NCI-H446 treated with DMSO at 0.1 percent for 48 hours (cell line): ENCODE measurements around the gene PODNL1.
"Not testable (repeated sequence)": the region's sequence is repeated elsewhere in the genome, so short reads cannot be mapped to it uniquely, and the experiment has no call there.

Source experiments
- DNase-seq: peaks from one replicate; lab custom pipeline; 2025; lab: John Stamatoyannopoulos, UW

PODNL1 gene

DNA sequence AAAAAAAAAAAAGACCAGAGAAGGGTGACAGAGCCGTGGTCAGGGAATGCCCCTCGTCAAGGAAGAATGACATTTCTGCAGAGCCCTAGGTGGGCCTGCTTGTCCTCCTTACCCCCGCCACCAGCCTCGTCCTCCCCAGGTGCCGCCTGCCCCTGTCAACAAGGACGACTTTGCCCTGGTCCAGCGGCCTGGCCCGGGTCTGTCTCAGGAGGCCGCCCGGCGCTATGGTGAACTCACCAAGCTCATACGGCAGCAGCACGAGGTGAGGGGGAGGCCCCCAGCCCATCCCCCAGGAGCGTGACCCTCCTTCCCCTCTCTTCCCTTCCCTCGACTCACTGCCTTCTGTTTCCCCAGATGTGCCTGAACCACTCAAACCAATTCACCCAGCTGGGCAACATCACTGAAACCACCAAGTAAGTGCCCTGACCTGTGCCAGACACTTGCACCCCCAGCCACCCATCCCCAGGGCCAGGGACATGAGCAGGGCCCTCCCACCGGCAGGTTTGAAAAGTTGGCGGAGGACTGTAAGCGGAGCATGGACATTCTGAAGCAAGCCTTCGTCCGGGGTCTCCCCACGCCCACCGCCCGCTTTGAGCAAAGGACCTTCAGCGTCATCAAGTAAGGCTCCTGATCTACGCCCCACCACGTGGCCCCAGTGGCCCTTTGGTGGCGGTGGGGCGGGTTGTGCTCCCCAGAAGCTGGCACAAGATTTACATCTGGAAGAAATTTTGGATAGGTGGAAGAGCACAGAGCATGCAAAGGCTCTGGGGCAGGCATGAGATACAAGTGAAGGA lies 14.8 kb downstream of the PODNL1 start:
- no peak for DNase-seq

DNA sequence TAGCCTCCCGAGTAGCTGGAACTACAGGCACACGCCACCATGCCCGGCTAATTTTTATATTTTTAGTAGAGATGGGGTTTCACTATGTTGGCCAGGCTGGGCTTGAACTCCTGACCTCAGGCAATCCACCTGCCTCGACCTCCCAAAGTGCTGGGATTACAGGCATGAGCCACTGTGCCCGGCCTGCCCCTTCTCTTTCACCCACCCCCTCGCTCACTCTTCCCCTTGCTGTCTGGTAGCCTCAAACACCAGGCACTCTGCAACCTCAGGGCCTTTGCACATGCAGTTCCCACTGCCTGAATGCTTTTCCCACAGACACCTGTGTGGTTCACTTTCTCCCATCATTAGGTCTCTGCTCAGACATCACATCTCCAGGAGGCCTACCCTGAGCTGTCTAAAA lies 16.1 kb downstream of the PODNL1 start:
- not testable (repeated sequence) for DNase-seq

DNA sequence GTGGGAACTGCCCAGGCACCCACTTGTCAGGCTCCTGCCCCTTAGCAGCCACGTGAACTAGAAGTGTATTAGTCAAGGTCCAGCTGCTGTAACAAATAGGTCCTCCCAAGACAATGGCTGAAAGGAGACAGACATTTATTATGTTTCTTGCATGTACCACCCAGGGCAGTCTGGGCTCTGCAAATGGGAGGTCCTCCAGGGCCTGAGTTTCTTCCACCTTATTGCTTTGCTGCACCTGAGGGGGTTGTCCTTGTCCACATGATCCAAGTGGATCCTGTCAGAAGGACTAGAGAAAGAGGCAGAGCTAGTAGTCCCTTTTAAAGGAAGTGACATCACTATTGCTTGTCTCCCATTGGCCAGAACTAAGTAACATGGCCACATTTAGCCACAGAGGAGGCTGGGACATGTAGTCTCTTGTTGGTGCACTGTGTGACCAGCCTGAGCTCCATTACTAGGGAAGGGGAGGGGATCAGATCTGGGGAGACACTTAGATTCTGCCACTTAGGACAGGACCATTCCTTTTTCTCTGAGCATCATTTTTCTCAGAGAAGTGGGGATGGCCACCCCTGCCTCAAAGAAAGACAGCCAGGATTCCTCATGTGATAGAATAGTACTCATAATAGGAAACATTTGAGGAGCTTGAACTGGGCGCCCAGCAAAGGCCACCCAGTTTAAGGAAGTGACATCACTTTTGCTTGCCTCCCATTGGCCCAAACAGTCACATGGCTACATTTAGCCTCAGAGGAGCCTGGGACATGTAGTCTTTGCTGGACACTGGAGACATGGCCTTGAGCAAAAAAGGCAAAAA lies 17.1 kb downstream of the PODNL1 start:
- peak; percentile 32 for DNase-seq

DNA sequence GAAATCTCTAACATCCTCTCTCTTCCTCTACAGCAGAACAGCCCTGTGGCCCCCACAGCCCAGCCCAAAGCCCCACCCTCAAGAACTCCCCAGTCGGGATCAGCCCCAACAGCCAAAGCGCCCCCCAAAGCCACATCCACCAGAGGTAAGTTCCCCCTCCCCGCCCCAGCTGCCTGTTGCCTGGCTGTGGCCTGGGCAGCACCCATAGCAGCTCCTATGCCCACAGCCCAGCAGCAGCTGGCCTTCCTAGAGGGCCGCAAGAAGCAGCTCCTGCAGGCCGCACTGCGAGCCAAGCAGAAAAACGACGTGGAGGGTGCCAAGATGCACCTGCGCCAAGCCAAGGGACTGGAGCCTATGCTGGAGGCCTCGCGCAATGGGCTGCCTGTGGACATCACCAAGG lies 17.7 kb downstream of the PODNL1 start:
- no peak for DNase-seq

DNA sequence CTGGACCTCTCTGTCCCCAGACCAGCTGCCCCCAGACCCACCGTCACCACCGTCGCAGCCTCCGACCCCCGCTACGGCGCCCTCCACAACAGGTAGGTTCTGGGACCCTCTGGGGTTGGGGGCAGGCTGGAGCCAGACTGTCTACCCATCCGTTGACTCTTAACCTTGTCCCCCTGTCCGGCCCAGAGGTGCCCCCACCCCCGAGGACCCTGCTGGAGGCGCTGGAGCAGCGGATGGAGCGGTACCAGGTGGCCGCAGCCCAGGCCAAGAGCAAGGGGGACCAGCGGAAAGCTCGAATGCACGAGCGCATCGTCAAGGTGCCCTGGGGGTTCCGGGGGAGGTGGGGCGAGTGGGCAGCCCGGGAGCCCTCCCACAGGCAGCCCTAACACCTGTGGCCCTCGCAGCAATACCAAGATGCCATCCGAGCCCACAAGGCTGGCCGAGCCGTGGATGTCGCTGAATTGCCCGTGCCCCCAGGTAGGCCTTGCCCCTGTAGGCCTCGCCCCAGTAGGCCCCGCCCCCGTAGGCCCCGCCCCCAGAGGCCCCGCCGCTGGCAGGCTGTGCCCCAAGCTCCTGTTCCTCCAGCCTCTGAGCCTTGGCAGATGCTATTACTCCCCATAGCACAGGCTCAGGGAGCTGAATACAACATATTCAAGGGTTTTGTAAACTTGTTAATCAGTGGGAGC lies 19.3 kb downstream of the PODNL1 start:
- DNase-seq, result no peak

DNA sequence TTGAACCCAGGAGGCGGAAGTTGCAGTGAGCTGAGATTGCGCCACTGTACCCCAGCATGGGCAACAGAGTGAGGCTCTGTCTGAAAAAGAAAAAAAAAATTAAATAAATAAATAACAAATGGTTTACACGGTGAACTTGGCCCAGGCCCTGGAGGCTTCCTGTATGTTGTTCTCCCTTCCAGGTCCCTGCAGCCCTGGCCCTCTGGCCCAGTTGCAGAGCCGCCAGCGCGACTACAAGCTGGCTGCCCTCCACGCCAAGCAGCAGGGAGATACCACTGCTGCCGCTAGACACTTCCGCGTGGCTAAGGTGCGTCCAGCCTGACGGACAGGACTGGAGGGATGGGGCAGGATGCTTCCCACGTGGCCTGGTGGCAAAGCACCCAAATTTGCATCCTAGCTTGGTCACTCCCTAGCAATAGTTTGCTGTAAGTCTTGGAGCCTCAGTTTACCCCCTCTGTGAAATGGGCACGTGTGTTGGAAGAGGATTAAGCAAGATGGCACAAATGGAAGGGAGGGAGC lies 20.3 kb downstream of the PODNL1 start:
- no peak for DNase-seq

DNA sequence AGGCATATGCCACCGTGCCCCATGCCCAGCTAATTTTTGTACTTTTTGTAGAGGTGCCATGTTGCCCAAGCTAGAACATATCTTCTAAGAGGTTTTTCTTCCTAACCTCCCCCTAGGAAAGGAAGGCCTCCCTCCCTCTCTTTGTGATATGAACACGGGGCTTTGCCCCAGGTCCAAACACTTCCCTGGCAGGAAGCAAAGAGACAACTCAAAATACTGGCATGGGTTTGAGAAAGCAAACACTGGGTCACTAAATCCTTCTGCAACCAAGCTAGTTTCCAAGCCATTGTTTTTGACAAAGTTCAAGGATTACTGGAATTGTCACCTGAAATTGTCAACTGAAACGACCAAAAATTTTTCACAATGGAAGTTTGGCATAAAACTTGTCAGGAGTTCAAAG lies 23.4 kb downstream of the PODNL1 start:
- no peak for DNase-seq

DNA sequence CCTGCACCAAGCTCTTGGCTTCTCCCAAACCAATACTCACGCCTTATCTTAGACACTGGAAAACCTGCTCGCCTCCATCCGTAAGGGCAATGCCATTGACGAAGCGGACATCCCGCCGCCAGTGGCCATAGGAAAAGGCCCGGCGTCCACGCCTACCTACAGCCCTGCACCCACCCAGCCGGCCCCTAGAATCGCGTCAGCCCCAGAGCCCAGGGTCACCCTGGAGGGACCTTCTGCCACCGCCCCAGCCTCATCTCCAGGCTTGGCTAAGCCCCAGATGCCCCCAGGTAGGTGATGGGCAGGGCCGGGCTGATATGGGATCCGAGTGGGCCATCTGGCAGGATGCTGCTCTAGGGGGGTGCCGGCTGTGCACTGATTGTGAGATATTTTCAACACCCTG lies 24.9 kb downstream of the PODNL1 start:
- no peak for DNase-seq

DNA sequence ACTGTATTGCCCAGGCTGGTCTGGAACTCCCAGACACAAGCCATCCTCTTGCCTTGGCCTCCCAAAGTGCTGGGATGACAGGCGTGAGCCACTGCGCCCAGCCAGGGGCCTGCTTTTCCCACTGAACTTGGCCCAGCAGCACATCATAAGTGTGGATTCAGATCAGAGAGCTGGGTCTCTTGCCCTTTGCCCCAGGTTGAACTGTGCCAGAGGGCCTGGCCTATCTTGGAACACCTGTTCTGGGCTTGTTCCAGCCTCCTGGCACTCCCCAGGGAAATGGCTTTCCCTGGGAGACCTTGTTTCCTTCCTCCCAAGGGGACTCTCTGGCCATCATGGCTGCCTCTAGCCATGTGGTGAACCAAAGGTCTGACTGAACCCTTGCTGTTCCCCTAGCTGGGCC lies 28.8 kb downstream of the PODNL1 start:
- DNase-seq, result no peak

DNA sequence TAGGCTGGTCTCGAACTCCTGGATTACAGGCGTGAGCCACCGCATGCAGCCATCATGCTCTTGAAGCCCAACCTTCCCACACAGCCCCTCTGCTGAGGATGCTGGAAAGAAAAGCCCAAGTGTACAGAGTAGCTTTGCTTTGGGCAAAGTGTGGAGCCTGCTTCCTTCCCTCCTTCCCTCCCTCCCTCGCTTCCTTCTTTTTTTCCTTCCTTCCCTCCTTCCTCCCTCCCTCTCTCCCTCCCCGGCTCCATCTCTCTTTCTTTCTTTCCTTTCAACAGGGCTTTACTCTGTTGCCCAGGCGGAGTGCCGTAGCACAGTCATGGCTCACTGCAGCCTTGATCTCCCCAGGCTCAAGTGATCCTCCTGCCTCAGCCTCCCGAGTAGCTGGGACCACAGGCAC lies 29.5 kb downstream of the PODNL1 start:
- DNase-seq, result no peak

DNA sequence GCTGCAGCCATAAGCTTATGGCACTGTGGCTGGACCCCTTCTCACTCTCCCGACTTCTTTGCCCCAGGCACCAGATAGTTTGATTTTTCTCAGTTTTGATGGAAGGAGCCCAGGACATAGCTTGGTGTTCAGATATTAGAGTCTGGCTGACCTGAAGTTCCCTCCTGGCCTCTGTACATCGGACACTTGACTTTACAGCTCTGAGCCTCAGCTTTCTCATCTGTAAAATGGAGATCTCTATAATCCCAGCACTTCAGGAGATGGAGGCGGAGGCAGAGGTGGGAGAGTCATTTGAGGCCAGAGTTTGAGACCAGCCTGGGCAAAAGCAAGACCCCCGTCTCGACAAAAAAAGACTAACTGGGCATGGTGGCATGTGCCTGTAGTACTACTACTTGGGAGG lies 31.3 kb downstream of the PODNL1 start:
- DNase-seq, result no peak

DNA sequence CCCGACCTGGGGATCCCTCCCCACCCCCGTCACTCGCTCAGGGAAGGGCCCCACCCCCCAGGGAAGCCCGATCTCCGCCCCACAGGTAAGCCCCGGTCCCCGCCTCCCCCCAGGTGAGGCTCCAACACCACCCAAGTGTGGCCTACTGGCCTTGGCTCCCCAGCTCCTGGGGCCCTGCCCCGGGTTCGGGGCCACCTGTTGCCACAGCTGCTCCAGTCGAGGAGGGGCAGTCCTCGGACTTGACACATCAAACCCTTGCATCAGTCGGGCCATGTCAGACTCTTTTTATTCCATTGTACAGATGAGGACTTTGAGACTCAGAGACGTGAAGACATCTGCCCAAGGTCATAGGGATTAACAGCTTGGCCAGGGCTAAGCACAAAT lies 31.7 kb downstream of the PODNL1 start:
- no peak for DNase-seq

DNA sequence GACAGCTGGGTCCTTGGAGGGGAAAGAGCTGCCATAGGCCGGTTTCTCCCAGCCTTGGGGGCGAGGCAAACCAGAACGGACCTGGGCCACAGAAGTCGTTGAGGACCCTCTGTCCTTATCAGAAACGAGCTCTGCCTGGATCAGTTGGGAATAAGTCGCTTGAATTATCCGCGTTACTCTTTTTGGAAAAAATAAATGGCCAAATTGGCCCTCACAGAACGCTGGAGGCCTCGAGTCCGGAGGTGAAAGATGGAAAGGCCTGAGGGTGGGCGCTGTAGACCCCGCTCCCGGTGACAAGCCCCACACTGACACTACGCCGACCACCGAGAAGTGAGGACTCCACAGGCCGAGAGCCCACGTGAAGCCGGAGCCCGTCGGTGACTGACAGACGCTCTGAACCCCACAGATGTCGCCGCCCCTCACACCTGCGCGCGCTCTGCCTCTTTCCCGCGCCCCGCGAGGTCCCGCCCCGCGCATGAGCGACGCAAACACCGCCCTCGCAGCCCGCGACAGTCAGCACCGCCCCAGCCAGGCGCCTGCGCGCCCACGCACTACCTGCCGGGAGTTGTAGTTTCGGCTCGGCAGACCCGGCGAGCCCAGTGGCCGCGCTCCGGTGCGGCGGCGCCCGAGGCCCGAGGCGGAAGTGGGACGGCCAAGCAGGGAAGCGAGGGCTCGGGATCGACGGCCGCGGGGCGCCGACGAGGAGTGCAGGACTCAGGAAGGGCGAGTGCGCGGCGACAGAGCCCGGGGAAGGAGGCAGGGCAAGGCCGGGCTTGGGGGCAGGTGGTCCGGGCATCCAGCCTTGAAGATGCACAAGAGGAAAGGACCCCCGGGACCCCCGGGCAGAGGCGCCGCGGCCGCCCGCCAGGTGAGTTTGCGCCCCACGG lies 32.3 kb downstream of the PODNL1 start, which contains the start of the genes BRME1 and CC2D1A:
Gene BRME1, minus strand, starts transcription at position 484 of the 887 bp plus-strand sequence. CDS start 1,225 bp downstream, outside the sequence.
Gene CC2D1A, plus strand, starts transcription at position 568 of the 887 bp plus-strand sequence. Its CDS starts 241 bp downstream, at position 809.
- DNase-seq, result peak; percentile 72

DNA sequence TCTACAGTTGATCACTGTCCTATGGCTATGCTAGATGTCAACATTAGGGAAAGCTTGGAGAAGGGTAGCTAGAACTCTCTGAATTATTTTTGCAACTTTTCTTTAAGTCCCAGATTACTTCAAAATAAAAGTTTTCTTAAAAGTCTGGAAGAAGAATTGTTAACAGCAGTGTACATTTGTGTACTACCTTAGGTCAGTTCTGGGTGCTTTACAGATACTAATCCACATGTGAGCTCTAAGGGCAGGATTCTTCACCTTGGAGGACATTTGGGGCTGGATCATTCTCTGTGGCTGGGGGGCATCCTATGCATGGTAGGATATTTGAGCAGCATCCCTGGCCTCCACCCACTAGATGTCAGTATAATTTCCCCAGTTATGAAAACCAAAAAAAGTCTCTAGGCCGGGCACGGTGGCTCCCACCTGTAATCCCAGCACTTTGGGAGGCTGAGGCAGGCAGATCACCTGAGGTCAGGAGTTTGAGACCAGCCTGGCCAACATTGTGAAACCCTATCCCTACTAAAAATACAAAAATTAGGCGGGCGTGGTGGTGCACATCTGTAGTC lies 35.1 kb downstream of the PODNL1 start:
- DNase-seq, result no peak

DNA sequence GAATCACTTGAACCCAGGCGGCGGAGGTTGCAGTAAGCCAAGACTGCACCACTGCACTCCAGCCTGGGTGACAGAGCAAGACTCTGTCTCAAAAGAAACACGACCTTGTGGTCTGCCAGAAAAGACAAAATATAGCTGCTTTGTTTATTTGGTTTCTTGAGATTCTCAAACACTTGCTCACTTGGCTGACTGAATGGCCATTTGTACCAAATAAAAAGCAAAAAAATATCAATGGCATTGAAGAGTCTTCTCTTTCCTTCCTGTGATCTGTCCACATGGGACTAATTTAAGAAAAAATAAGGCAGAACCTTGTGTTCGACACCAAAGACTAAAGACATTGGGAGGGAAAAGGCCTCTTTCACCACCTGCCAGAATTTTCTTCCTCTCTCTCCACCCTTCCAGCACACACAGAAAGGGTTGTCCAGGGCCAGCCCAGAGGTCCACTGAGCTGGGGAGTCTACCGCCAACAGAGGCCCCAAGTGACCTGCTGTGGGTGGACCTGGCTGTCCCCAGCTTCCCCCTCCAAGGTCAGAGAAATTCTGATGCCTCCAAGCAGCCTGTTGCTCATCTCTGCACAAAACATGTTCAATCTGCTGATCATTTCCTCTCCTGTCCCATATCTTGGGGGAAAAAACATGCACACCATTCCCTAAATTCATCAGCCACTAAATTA lies 38.2 kb downstream of the PODNL1 start:
- no peak for DNase-seq

DNA sequence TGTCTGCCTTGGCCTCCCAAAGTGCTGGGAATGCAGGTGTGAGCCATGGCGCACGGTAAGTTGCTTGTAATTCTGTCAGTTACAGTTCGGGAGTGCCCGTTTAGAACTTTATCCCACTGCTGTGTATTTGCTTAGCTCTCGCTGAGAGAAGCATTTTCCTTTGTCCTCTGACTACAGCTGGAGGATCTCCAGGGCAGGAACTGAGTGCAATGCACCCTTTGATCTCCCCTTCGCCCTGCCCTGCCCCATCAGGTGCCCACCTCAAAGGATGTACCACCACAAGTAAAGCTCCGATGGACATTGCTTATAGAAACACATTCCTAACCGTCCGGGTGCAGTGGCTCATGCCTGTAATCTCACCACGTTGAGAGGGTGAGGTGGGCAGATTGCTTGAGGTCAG lies 38.8 kb downstream of the PODNL1 start:
- DNase-seq, result no peak

DNA sequence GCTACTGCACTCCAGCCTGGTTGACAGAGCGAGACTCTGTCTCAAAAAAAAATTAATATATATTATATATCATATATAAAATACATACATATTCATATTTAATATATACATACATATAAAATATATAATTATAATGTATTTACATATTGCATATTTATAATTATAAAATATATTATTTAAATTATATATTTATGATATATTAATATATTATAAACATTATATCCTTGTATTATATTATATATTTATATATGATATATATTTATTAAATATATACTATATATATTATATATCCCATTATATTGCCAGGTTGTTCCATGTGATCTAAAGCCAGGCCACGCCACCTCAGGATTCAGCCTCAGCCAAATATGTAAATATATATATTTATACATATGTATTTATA lies 42.0 kb downstream of the PODNL1 start:
- no peak for DNase-seq

DNA sequence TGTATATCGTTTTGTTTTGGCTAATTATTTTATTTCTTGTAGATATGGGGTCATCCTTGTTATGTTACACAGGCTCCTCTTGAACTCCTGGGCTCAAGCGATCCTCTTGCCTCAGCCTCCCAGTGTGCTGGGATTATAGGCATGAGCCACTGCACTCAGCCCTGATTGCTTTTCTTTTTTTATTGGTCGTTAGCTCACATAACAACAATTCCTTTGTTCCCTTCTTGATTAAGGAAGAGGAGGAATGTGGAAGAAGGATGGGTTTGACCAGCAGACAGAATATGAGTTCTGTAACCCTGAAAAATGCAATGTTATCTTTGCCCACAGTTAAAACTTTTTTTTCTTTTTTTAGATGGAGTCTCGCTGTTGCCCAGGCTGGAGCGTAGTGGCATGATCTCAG lies 43.7 kb downstream of the PODNL1 start:
- DNase-seq, result no peak

DNA sequence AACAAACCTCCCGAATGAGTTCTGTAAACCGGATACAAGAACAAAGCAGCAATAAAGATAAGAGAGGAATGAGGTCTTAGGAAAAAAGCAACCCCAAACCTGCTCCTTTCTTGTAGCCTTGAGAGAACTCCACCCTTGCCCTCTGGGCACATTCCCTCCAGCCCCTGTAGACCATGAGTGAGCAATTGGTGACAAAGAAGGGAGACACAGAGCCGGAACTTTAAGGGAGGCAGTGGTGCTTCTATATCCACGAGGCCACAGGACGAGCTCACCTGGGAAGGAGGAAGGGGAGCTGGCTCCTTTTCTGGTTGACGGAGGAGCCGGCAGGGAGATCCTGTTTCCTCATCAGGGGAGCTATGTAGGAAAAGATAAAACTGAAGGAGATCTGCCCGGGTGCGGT lies 45.3 kb downstream of the PODNL1 start:
- DNase-seq, result no peak

DNA sequence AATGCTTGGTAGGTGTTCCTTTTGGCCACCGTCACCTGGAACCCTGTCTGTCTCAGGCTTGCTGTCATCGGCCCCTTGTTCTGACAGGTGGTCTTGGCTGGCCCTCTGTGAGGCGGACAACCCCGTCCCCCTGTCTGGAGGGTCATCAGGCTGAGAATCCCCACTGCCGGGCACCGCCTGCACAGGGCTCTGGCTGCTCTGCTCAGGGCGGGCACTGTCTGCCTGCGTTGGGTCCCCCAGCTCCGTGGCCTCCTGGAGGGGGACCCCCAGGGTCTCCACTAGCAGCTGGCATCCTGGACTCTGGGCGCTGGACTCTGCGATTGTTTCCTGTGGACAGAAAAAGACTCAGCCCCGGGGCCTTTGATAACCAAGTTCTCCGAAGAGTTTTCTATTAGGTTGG lies 48.1 kb downstream of the PODNL1 start:
- DNase-seq, result no peak
